GM19463 (cell line): Measurements from ENCODE around the gene NRSN2.
"Not testable (repeated sequence)": the region's sequence is repeated elsewhere in the genome, so short reads cannot be mapped to it uniquely, and the experiment has no call there.

Source experiments
- ATAC-seq: cut with Tn5 transposase; IDR thresholded peaks from one replicate; pipeline ENCODE4 v1.9.1; 2021; ENCODE audit warnings: mild to moderate bottlenecking, moderate library complexity; ENCODE audit not compliant: unreplicated experiment

The NRSN2 gene

DNA sequence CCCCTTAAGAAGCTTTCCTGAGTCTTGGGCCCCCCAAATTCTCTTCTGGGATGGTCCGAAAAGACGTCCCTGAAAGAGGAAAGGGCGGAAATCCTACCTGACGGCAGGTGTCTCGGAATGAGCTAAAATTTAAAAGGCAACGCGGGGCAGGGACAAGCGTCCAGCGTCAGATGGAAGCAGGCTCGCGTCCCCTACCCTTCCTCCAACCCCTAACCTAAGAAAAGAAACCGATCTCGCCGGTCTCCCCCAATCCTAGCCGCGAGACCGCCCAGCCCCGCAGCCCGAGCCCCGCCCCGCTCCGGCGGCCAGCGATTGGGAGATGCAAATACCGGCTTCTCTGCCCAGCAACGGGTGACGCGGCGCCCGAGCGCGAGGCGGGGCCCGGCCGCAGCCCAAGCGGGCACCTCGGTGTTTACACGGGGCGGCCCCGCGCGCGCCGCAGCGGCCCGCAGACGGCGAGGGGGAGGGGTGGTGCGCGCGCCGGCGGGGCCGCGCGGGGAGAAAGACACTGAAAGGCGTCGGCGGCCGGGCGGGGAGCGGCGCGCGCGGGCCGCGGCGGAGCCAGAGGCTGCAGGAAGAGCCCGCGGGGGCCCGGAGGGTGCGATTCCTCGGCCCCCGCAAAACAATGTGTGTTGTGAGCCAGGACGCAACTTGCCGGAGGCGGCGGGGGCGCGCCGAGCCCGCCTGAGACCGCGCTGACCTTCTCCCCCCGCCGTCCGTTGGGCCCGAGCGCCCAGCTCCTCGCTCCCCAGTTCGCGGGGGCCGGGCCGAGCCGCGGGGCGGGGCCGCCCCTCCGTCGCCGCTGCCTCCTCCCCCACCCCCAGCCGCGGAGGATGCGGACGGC is 21.6 kb upstream of the NRSN2 start, which contains the start of gene SOX12:
Gene SOX12, plus strand, starts transcription at position 508 of the 844 bp plus-strand sequence. CDS start 373 bp downstream, outside the sequence.
- ATAC-seq: peak; percentile 75

DNA sequence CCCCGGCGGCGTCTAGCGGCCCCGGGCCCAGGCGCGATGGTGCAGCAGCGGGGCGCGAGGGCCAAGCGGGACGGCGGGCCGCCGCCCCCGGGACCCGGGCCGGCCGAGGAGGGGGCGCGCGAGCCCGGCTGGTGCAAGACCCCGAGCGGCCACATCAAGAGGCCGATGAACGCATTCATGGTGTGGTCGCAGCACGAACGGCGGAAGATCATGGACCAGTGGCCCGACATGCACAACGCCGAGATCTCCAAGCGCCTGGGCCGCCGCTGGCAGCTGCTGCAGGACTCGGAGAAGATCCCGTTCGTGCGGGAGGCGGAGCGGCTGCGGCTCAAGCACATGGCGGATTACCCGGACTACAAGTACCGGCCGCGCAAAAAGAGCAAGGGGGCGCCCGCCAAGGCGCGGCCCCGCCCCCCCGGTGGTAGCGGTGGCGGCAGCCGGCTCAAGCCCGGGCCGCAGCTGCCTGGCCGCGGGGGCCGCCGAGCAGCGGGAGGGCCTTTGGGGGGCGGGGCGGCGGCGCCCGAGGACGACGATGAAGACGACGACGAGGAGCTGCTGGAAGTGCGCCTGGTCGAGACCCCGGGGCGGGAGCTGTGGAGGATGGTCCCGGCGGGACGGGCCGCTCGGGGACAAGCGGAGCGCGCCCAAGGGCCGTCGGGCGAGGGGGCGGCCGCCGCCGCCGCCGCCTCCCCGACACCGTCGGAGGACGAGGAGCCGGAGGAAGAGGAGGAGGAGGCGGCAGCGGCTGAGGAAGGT is 20.8 kb upstream of the NRSN2 start:
- peak; percentile 1 for ATAC-seq

DNA sequence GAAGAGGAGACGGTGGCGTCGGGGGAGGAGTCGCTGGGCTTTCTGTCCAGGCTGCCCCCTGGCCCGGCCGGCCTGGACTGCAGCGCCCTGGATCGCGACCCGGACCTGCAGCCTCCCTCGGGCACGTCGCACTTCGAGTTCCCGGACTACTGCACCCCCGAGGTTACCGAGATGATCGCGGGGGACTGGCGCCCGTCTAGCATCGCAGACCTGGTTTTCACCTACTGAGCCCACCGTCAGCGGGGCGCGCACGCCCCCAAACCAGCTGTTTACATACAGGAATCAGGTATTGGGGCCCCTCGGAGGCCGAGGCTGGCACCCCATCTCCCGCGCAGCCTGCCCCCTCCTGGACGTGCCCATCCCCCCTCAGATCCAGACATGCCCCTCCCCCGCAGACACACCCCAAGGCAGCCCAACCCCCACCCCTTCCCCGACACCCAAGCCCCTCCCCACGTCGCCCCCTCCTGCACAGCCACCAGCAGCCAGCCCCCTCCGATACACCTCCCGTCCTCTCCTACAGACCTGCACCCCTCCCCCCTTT is 20.2 kb upstream of the NRSN2 start:
- ATAC-seq: no peak

DNA sequence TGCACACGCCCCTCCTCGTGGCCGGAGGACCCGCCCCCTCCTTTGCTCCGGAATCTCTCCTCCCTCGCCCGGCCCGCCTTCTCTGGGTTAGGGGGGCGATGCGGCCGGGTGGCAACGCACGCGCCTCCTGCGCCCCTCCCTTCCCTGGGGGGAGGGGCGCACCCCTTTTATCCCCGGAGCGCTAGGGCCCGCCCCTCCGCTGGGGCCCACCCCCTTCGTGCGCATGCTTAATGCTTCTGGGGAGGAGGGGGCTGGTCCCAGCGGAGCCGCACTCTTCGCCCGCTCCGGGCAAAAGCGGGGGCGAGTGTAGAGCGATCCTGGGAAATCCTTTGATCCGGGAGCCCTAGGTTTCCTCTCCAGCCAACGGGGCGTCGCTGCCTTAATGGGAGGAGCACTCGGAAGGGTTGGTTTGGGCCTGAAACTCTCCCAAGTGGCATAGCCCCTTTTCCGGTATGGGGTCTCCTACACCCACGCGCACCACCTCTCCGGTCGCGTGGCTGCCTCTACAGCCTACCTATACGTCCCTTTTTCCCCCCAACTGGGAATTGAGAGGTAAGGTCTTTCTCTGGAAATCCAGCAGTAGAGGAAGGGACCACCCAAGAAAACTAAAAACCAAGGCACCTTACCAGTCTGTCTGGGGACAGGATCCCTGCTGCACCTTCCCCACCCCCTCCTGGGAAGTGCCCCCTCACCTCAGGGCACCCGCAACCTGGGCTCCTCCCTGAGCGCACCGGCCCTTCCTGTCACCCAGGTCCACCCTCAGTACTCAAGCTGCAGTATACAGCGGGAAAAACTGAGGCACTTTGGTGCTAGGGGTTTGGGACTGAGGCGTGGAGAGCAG is 19.5 kb upstream of the NRSN2 start:
- ATAC-seq: no peak

DNA sequence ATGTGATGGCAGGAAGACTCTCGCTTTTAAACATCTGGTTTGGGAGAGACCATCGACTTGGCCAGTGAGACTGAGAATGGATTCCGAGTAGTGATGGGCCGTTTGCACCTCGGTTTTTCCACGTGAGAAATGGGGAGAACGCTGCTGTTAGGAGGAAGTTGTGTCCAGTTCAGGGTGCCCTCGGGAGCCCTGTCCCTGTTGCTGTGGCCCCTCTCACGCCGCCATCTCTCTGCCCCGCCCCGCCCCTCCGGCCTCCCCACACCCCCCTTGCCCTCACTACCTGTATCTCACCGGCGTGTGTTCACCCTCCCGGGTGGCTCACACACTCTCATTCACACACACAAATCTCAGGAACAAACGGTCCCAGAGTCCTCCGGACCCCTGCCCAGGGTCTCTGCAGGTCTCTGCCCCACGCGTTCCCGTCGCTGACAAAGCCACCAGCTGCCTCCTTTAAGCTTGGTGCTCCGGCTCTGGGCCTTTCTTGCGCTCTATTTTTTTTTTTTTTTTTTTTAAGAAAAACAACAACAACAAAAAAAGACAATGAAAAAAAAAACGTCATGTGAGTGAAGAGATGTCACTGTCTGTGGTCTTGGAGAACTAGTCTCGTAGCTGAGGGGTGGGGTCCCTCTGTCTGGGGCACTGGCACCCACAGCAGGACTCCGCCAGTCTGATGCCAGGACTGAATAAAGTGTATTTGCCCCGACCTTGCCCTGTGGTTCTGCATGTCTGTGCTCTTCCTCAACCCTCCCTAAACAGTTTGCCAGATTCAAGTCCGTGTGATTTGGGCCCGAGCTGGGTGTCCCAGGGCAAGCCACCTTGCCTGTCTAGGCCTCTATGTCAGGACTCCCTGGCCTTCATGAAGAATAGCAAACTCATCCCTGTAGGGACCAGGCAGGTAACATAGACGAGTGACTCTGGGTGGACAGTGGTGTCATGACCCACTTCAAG is 18.6 kb upstream of the NRSN2 start:
- no peak for ATAC-seq

DNA sequence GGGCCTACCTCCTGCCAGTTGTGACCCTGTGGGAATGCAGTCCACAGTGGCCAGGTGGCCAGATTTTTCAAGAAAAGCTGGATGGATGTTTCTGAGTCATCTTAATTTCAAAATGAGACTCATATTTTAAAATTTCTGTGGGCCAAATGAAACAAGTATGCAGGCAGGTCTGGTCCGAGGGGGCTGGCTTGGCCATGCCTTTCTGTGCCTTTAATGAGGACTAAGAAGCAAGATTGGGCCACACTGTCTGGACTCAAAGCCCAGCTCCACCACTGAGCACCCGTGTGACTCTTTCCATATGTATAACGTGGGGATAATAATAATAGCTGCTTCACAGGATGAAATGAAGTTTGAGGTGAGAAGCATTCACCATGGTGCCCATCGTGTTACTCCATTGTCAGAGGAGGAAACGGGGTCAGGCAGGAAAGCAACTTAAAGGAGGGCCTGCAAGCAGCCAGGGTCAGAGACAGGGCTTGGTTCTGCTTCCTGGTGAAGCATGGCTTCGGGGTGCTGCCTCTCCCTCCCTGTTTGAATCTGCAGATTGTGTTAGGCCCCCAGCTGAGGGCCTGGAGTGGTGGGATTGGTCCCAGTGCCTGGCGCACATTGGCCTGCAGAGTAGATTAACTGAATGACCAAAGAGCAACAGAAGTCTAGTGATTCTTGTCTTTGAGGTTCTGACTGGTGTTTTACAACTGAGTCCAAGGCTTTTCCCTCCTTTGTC is 17.8 kb upstream of the NRSN2 start:
- ATAC-seq: no peak

DNA sequence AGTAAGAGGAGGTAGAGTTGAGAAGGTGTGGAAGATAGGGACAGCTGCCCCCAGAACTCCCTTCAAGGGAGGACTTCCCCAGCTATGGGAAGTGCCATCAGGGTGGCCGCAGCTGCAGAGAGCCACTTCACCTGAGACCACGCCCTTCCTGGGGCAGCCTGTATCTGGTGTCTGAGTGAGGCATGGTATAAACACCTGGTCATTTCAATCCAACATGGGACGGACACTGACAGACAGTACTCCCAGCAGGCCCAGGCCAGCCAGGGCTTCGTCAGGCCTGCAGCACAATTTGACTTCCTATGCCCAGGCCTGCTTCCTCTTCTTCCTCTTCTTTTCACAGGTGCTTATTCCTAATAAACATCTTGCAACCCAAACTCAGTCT is 17.1 kb upstream of the NRSN2 start:
- no peak for ATAC-seq

DNA sequence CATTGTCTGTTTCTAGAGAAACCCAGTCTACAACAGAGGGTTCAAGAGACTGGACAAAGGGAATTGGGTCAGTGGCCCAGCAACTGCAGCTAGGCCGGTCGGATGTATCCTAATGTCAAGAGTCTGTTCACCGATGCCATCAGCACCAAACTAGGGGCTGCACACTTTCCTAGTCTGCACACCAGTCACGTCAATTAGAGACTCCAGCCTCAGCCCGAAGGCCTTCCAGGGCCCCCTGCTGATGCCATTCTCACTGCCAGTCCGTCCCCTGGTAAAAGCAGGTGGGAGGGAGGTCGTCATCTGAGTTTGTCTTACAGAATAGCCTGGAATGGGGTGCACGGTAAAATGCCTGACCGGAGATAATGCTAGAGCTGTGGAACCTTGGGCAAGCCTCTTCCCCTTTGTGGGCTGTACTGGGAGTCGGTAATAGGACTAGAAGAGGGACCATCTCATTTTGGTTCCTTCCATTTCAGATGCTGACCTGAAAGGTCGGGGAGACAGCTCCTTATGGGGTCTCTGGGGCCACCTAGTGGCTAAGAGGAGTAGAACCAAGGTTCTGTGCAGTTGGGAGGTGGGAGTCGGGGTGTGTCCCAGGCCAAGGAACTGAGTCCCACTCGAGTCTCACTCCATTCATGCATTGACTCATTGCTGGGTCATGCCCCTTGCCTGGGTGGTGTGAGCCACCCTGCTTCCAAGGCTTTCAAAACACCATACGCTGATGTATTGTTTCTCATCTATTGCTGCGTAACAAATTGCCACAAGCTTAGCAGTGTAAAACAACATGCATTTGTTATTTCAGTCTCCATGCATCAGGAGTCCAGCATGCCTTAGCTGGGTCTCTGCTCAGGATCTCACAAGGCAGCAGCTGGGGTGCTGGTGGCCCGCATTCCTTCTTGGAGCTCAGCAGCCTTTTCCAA is 16.4 kb upstream of the NRSN2 start:
- ATAC-seq: peak; percentile 33

DNA sequence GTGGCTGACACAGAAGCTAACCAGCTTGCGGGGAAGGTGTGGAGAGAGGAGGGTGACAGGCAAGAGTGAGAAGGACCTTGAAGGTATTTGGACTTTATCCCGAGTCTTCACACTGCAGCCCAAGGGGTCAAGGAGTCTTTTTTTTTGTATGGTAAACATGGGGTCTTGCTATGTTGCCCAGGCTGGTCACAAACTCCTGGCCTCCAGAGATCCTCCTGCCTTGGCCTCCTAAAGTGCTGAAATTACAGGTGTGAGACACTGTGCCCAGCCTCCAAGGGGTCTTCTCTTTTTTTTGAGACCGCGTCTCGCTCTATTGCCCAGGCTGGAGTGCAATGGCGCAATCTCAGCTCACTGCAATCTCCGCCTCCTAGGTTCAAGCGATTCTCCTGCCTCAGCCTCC is 12.3 kb upstream of the NRSN2 start:
- ATAC-seq: no peak

DNA sequence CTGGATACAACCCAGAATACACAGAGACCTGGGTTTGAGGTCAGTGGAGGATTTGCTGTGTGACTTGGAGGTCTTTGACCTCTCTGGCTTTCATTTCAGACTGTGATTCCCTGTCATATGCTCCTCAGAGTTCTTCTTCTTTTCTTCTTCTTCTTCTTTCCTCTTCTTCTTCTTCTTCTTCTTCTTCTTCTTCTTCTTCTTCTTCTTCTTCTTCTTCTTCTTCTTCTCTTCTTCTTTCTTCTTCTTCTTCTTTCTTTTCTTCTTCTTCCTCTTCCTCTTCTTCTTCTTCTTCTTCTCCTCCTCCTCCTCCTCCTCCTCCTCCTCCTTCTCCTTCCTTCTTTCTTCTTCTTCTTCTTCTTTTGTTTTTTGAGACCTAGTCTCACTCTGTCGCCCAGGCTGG is 10.9 kb upstream of the NRSN2 start:
- ATAC-seq: not testable (repeated sequence)

DNA sequence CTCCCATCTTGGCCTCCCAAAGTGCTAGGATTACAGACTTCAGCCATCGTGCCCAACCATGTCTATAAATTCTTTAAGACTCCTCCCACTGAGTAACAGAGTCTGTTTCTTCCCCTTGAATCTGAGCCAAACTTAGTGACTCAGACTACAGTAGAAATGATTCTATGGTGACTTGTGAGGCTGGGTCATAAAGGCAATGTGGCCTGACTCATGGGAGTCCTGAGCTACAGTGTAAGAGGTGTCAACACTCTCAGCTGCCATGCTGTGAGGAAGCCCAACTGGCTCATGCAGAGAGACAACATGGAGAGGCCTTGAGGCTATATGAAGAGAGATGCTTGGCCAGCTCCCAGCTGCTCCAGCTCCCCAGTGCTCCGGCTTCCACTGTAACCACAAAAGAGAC is 5.2 kb upstream of the NRSN2 start:
- no peak for ATAC-seq

DNA sequence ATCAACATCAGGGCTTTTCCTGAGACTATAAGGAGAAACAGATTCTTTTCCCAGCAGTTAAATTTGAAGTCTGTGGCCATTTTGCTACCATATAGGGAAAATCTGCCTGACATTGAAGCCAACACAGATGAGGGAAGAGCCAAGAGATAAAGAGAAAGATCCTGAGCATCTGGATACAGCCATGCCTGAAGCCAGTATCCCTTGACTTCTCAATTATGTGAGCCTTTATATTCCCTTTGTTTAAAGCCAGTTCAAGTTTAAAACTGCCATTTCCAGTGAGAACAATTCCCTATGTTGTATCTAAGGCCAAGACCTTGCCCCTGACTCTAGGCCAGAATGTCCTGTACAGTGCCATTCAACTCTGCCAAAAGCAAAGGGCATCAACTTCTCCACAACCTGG is 3.8 kb upstream of the NRSN2 start:
- ATAC-seq: no peak

DNA sequence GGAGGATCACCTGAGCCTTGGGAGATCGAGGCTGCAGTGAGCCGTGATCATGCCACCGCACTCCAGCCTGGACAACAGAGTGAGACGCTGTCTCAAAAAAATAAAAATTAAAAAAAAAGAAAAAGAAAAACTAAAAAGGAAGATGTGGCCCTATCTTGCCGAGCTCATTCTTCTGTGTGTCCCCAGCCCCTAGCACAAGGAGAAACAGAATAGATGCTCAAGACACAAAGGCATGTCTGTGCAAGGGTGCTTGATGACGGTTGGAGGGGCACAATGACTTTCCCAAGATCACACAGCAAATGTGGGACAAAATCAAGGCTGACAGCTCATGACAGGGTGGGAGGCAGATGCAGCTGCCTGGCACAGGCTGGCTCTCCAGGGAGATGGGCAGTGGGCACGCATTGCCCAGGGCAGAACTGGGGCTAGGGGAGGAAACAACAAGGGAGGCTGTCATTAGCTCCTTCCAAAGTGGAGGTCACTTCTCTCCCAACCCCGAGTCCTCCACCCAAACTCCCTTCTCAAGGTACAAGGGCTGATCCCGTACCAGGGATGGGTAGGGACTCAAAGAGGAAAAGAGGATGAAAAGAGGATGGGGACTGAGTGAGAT is 775 bp upstream of the NRSN2 start:
- no peak for ATAC-seq

DNA sequence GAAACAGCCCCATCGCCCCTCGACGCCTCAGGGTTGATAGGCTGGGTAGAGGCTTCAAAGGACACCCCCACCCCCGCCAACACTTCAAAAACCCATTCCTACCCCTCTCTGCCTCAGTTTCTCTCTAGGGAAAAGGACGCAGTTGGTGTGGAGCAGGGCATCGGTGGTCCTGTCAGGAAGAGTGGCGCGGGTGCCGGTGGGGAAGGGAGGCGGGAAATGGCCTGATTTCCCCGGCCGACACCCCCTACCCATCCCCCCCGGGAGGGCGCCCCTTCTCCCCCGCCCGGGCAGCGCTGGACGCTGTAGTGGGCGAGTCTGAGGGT is 367 bp downstream of the NRSN2 start:
- no peak for ATAC-seq

DNA sequence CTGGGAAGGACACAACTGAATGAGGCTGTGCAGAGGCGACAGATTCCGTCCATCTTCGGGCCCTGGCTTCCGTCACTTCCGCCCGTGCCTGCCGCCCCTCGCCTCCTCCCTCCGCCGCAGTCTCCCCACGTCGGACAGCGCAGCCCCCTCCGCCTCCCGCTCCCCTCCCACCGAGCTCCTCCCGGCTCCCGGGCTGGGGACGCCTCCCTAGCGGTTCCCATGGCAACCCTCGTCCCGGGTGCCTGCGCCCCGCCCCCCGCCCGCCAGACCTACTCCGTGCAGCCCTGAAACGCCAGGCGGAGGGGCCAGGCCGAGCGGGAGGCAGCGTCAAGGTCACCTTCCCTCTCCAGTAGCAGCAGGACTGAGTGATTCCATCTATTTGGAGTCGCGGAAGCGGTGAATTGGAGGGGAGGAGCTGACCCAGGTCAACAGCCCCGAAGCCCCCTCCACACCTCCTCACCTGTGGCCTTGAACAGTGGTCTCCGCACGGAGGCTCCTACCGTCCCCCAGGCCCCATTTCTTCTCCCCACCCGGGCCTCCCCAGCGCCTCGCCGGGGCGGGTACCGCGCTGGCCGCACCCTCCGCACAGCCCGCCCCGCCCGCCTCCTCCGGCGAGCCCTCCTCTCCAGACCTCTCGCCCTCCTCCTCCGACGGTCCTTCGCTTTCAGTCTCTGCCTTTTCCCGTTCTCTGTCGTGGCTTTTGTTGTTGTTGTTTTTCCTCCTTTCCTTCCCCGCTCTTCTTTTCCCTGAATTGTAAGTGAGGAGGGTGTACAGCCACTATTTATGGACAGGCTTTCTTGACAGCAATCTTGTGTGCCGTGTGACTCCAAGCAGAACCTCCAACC is 951 bp downstream of the NRSN2 start:
- ATAC-seq: peak; percentile 78

DNA sequence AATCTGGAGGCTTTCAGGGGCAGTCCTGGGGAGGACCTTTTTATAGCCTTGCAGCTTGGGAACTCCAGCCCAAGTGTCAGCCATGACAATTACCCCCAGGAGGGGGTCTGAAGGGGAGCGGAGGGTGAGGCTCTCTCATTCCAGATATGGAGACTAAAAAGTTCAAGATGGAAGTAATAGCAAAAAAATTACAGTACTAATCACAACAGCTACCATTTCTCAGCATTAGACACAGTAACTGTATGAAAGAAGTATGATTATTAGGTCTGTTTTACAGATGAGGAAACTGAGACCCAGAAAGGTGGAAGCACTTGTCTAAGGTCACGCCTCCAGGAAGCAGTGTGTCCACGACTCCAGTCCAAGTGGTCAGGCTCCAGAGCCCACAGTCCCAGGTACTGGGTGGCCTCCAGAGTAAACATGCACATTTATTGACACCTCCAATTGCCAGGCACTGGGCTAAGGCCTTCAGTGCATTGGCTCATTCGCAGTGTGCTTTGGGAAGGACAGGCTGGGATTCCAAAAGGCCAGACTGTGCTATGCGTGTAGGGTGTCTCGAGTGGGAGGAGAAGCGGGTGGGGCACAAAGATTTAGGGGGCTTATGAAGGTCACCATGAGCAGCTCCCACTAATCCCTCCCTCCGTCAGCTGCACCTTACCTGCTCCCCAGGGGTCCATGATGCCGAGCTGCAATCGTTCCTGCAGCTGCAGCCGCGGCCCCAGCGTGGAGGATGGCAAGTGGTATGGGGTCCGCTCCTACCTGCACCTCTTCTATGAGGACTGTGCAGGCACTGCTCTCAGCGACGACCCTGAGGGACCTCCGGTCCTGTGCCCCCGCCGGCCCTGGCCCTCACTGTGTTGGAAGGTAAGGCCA is 2.3 kb downstream of the NRSN2 start:
- no peak for ATAC-seq
